ENCODE measurements around the gene IQCK.

Gene IQCK

GRCh38 chr16:19890901-19891300, 172.8 kb downstream of the IQCK start:
- Histone ChIP-seq H3K27me3 (peaks cover 11% of the 10 kb centered on the region), H3K36me3 (no peaks in the 10 kb centered on the region), H3K9me3 (no peaks in the 10 kb centered on the region), H3K4me1 (ENCODE audit: control insufficient read depth in 1 of 2, insufficient read depth in 1 of 2, low read depth in 1 of 2, low read length in 1 of 2) (peaks cover 4 to 6% of the 10 kb centered on the region in 2 experiments), H3K4me3 (ENCODE audit: low read depth in 1 of 2, low read length in 1 of 2) (no peak overlapping the region), H3K27ac (no peak overlapping the region)
- no peak for TF ChIP-seq CTCF (IDR thresholded peaks at IDR 0.05)

- H3K27ac ChIP-seq: no peak overlapping the region
- TF ChIP-seq CTCF (IDR thresholded peaks at IDR 0.05): no peak
- H3K36me3 ChIP-seq: no peaks in the 10 kb centered on the region
- H3K27me3 ChIP-seq: no peaks in the 10 kb centered on the region
- H3K9me3 ChIP-seq: no peaks in the 10 kb centered on the region
- no peak overlapping the region for H3K4me3 ChIP-seq (ENCODE audit: low read depth in 1 of 2, low read length in 1 of 2)
- H3K4me1 ChIP-seq (ENCODE audit: control insufficient read depth in 1 of 2, insufficient read depth in 1 of 2, low read depth in 1 of 2, low read length in 1 of 2): no peaks in the 10 kb centered on the region
Measured at GRCh38 chr16:19892902-19893301, 174.8 kb downstream of the IQCK start.

GRCh38 chr16:19894586-19894985, 176.5 kb downstream of the IQCK start:
- no peak for TF ChIP-seq CTCF (IDR thresholded peaks at IDR 0.05)
- Histone ChIP-seq H3K27me3 (no peaks in the 10 kb centered on the region), H3K4me3 (ENCODE audit: low read depth in 1 of 2, low read length in 1 of 2) (no peak overlapping the region)

GRCh38 chr16:19896951-19897350, 178.9 kb downstream of the IQCK start:
- no peak for TF ChIP-seq CTCF (IDR thresholded peaks at IDR 0.05)
- Histone ChIP-seq H3K27me3 (no peaks in the 10 kb centered on the region), H3K4me1 (ENCODE audit: control insufficient read depth in 1 of 2, insufficient read depth in 1 of 2, low read depth in 1 of 2, low read length in 1 of 2) (no peaks in the 10 kb centered on the region), H3K4me3 (ENCODE audit: low read depth in 1 of 2, low read length in 1 of 2) (no peak overlapping the region), H3K27ac (no peak overlapping the region), H3K36me3 (no peaks in the 10 kb centered on the region), H3K9me3 (no peaks in the 10 kb centered on the region)

More at GRCh38 chr16:19894586-19894985, 176.5 kb downstream of the IQCK start:
- no peaks in the 10 kb centered on the region for H3K4me1 ChIP-seq (ENCODE audit: control insufficient read depth in 1 of 2, insufficient read depth in 1 of 2, low read depth in 1 of 2, low read length in 1 of 2)
- H3K27ac ChIP-seq: no peak overlapping the region
- no peaks in the 10 kb centered on the region for H3K9me3 ChIP-seq
- no peaks in the 10 kb centered on the region for H3K36me3 ChIP-seq

GRCh38 chr16:19898166-19898565, 180.1 kb downstream of the IQCK start:
- no peak overlapping the region for H3K4me3 ChIP-seq (ENCODE audit: low read depth in 1 of 2, low read length in 1 of 2)
- TF ChIP-seq CTCF (IDR thresholded peaks at IDR 0.05): no peak

More at GRCh38 chr16:19898166-19898565, 180.1 kb downstream of the IQCK start:
- Histone ChIP-seq H3K9me3 (no peaks in the 10 kb centered on the region), H3K36me3 (no peaks in the 10 kb centered on the region), H3K27me3 (no peaks in the 10 kb centered on the region), H3K27ac (no peak overlapping the region), H3K4me1 (ENCODE audit: control insufficient read depth in 1 of 2, insufficient read depth in 1 of 2, low read depth in 1 of 2, low read length in 1 of 2) (no peaks in the 10 kb centered on the region)

Measured in neutrophil (primary cell).